Spleen (tissue), 7 donors: ENCODE results near the gene RSBN1L.

ENCODE experiments used
- POLR2A ChIP-seq, 3 donors: fragments of 450-650 bp; IDR thresholded peaks; one replicate each; pipeline ENCODE4 v1.5.1; 2017; ENCODE audit warnings: antibody characterized with exemption in 3 of 3, mild to moderate bottlenecking in 1 of 3
- POLR2AphosphoS5 ChIP-seq, 3 donors: sonication (generic); formaldehyde crosslinking; IDR thresholded peaks; one replicate each; pipeline ENCODE4 v1.5.1; 2017; ENCODE audit warnings: antibody characterized with exemption in 3 of 3
- TF ChIP-seq, protein P1 (sequence below), 11 experiments: fragments of 200-600 bp in 7 of 11; fragments of 450-650 bp in 4 of 11; sonication (generic) in 4 of 11; IDR thresholded peaks in 8 of 11; conservative IDR thresholded peaks in 3 of 11; 1 replicate in 7 of 11; 2 replicates in 4 of 11; pipeline versions ENCODE4 v1.4.0 to v1.8.0; 2016 to 2021; ENCODE audit warnings: antibody characterized with exemption in 11 of 11, inconsistent platforms in 4 of 11, mild to moderate bottlenecking in 1 of 11
- donor health status: DM: no; HTN: no; CAD: no; lungs with moderate emphysema.
- donor health status: DM: no; HTN: no; CAD: no.
- donor health status: DM: no; HTN: no; CAD: no.

DNA sequence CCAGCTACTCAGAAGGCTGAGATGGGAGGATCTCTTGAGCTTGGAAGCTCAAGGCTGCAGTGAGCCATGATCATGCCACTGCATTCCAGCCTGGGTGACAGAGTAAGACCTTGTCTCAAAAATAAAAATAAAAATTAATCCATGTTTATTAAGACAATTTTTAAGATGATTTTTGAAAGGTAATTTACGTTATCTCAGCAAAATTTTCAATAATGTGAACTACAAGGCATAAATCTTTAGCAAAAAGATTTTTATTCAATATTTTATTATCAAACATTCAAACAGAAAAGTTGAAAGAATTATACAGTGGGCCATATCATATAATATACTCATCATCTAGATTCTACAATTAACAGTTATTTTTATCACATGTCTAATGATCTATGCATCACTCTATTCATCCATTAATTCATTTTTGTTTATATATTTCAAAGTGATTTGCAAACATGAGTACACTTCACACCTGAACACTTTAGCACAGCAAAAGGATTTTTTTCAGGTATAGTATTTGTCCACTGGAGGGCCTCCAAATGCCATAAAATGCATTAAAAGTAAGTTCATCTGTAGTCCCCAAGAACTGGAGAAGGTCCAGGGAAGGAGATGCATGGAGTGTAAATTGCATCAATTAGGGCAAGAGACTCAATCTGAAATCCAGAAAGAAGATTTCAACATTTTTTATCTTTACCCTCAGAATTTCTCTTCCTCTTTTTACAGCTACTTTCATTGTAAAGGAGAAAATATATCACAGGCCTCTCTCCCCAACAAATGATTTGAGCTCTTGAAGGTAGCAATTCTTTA lies 38.6 kb upstream of the RSBN1L start:
- TF ChIP-seq, protein P1, sequence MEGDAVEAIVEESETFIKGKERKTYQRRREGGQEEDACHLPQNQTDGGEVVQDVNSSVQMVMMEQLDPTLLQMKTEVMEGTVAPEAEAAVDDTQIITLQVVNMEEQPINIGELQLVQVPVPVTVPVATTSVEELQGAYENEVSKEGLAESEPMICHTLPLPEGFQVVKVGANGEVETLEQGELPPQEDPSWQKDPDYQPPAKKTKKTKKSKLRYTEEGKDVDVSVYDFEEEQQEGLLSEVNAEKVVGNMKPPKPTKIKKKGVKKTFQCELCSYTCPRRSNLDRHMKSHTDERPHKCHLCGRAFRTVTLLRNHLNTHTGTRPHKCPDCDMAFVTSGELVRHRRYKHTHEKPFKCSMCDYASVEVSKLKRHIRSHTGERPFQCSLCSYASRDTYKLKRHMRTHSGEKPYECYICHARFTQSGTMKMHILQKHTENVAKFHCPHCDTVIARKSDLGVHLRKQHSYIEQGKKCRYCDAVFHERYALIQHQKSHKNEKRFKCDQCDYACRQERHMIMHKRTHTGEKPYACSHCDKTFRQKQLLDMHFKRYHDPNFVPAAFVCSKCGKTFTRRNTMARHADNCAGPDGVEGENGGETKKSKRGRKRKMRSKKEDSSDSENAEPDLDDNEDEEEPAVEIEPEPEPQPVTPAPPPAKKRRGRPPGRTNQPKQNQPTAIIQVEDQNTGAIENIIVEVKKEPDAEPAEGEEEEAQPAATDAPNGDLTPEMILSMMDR (IDR thresholded peaks at IDR 0.05 in 8 of 11, conservative IDR thresholded peaks at IDR 0.05 in 3 of 11) = peak in 9 of 11 experiments; percentile 24 to 53 (median 44)
- TF ChIP-seq POLR2AphosphoS5 (IDR thresholded peaks at IDR 0.05) (no peak), POLR2A (IDR thresholded peaks at IDR 0.05) (no peak)
